Panc1 (cell line): Measurements from ENCODE around the gene LHFPL2.

Experiments used
- POLR2AphosphoS5 ChIP-seq: IDR thresholded peaks from 2 replicates; pipeline ENCODE4 v1.6.1; 2012; ENCODE audit warnings: mild to moderate bottlenecking, low read depth, low read length, moderate library complexity
- SIN3A ChIP-seq: IDR thresholded peaks from 2 replicates; pipeline ENCODE4 v1.6.1; 2012; ENCODE audit warnings: low read depth, mild to moderate bottlenecking, low read length, moderate library complexity, borderline replicate concordance; ENCODE audit not compliant: insufficient read depth
- TCF7L2 ChIP-seq: IDR thresholded peaks from 2 replicates; pipeline ENCODE4 v1.6.1; 2011; ENCODE audit warnings: mild to moderate bottlenecking, low read depth, low read length, inconsistent platforms
- TF ChIP-seq, protein P1 (sequence below): fragments of 450-650 bp; IDR thresholded peaks from 2 replicates; pipeline ENCODE4 v1.5.1; 2017; ENCODE audit warnings: mild to moderate bottlenecking
- TF ChIP-seq, protein P2 (sequence below), 2 experiments: IDR thresholded peaks; 2 replicates each; pipeline ENCODE4 v1.6.1; 2011 to 2012; ENCODE audit warnings: low read depth in 2 of 2, control low read depth in 1 of 2, low read length in 1 of 2, mild to moderate bottlenecking in 1 of 2, moderate library complexity in 1 of 2; ENCODE audit not compliant: insufficient read depth in 1 of 2

DNA sequence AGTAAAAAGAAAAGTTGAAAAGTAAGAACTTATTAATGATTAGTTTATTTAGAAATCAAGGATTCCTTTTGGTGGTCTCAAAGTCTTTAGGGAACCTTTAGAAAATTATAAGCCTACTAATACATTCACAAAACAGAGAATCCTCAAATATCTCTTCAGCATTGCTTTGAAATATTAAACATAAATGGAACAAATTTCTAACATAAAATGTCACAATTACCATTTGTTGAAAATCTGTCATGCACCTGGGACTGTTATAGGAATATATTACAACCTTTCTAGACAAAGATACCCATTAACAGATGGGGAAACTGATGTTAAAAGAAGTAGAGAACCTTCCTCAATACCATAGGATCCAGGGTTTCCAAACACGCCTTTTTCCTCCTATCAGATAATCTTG, 83.2 kb downstream of the LHFPL2 start:
- TF ChIP-seq, protein P1, sequence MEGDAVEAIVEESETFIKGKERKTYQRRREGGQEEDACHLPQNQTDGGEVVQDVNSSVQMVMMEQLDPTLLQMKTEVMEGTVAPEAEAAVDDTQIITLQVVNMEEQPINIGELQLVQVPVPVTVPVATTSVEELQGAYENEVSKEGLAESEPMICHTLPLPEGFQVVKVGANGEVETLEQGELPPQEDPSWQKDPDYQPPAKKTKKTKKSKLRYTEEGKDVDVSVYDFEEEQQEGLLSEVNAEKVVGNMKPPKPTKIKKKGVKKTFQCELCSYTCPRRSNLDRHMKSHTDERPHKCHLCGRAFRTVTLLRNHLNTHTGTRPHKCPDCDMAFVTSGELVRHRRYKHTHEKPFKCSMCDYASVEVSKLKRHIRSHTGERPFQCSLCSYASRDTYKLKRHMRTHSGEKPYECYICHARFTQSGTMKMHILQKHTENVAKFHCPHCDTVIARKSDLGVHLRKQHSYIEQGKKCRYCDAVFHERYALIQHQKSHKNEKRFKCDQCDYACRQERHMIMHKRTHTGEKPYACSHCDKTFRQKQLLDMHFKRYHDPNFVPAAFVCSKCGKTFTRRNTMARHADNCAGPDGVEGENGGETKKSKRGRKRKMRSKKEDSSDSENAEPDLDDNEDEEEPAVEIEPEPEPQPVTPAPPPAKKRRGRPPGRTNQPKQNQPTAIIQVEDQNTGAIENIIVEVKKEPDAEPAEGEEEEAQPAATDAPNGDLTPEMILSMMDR = no peak
- TF ChIP-seq SIN3A (no peak), POLR2AphosphoS5 (no peak), TCF7L2 (no peak)
- TF ChIP-seq, protein P2, sequence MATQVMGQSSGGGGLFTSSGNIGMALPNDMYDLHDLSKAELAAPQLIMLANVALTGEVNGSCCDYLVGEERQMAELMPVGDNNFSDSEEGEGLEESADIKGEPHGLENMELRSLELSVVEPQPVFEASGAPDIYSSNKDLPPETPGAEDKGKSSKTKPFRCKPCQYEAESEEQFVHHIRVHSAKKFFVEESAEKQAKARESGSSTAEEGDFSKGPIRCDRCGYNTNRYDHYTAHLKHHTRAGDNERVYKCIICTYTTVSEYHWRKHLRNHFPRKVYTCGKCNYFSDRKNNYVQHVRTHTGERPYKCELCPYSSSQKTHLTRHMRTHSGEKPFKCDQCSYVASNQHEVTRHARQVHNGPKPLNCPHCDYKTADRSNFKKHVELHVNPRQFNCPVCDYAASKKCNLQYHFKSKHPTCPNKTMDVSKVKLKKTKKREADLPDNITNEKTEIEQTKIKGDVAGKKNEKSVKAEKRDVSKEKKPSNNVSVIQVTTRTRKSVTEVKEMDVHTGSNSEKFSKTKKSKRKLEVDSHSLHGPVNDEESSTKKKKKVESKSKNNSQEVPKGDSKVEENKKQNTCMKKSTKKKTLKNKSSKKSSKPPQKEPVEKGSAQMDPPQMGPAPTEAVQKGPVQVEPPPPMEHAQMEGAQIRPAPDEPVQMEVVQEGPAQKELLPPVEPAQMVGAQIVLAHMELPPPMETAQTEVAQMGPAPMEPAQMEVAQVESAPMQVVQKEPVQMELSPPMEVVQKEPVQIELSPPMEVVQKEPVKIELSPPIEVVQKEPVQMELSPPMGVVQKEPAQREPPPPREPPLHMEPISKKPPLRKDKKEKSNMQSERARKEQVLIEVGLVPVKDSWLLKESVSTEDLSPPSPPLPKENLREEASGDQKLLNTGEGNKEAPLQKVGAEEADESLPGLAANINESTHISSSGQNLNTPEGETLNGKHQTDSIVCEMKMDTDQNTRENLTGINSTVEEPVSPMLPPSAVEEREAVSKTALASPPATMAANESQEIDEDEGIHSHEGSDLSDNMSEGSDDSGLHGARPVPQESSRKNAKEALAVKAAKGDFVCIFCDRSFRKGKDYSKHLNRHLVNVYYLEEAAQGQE (IDR thresholded peaks at IDR 0.05; ENCODE audit: insufficient read depth in 1 of 2, low read depth in 2 of 2, low read length in 1 of 2) = no peak
